ENCODE measurements around the gene FAM78B. TPM values are rescaled to one million over a fixed set of nuclear protein-coding genes. Genes with fewer than 3 reads are reported as not detected.

FAM78B gene
- total RNA-seq, 1 experiment from 2014 or later = not detected

DNA sequence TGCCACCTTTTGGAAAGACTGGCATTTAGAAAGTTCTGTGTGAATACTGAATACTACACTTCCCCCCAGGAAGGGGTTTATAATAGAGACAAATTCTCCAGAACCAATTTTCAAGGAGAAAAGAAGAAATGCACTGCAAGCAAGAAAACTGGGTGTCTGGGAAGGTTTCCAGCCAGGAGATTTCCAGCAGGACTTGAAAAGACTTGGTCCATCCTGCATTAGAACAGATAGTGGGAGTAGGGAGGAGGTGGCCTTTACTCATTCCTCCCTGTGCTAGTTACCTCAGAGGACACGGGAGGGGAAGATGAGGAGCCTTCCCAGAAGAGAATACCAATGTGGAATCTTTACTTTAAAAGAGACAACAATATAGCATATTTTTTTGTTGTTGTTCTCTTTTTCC is 52.4 kb downstream of the FAM78B start:
- Histone ChIP-seq H3K4me1 (no peaks in the 10 kb centered on the region), H3K9me3 (no peaks in the 10 kb centered on the region), H3K27me3 (replicated peaks; ENCODE audit: control insufficient read depth, insufficient read depth, low read length) (no peaks in the 10 kb centered on the region; the same call in 1 of the 2 replicates), H3K4me3 (ENCODE audit: low read depth, low read length) (no peak overlapping the region), H3K36me3 (ENCODE audit: control insufficient read depth, insufficient read depth, low read length) (no peaks in the 10 kb centered on the region)
- BruUV-seq (replicated peaks) = no TSS peak
- TF ChIP-seq, protein P1, sequence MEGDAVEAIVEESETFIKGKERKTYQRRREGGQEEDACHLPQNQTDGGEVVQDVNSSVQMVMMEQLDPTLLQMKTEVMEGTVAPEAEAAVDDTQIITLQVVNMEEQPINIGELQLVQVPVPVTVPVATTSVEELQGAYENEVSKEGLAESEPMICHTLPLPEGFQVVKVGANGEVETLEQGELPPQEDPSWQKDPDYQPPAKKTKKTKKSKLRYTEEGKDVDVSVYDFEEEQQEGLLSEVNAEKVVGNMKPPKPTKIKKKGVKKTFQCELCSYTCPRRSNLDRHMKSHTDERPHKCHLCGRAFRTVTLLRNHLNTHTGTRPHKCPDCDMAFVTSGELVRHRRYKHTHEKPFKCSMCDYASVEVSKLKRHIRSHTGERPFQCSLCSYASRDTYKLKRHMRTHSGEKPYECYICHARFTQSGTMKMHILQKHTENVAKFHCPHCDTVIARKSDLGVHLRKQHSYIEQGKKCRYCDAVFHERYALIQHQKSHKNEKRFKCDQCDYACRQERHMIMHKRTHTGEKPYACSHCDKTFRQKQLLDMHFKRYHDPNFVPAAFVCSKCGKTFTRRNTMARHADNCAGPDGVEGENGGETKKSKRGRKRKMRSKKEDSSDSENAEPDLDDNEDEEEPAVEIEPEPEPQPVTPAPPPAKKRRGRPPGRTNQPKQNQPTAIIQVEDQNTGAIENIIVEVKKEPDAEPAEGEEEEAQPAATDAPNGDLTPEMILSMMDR (IDR thresholded peaks at IDR 0.05; ENCODE audit: insufficient read depth in 1 of 2, low read depth in 1 of 2, low read length in 1 of 2, severe bottlenecking in 1 of 2, unreplicated experiment in 1 of 2) = no peak
- intact Hi-C loops (cut with micrococcal nuclease; ENCODE audit: unreplicated experiment) = no loop called here
- Mint-ChIP-seq H3K4me3 (ENCODE audit: unreplicated experiment) (no peak overlapping the region), H3K27me3 (ENCODE audit: insufficient read depth, unreplicated experiment) (peaks cover 16% of the 10 kb centered on the region), H3K36me3 (ENCODE audit: insufficient read depth, unreplicated experiment) (peaks cover 6% of the 10 kb centered on the region), H3K4me1 (ENCODE audit: low read depth, unreplicated experiment) (no peaks in the 10 kb centered on the region), H3K27ac (ENCODE audit: unreplicated experiment) (no peak overlapping the region), H3K9me3 (ENCODE audit: unreplicated experiment) (no peaks in the 10 kb centered on the region)
- ChIA-PET POLR2A (no interaction called here), CTCF (no interaction called here)
- DNase-seq = no peak

DNA sequence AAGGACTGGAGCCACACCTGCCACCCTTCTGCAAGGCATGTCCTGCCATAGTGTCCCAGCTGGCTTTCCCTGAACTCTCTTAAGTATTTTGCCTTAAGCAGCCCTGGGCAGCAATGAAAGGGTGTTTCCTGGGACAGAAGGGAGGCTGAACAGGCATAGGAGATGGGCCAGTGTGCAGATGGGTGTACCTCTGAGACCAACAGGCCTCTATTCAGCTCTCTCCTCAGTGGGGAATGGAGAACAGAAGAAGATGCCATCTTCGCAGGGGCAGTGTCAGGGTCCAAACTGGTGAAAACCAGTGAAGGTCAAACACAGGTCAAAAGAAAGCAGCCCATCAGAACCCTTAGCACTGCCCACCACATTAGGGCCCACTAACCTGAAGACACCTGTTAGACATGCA is 53.2 kb downstream of the FAM78B start:
- H3K27me3 Mint-ChIP-seq (ENCODE audit: insufficient read depth, unreplicated experiment) = peaks cover 8% of the 10 kb centered on the region
- no peak for DNase-seq
- TF ChIP-seq, protein P1 (IDR thresholded peaks at IDR 0.05; ENCODE audit: insufficient read depth in 1 of 2, low read depth in 1 of 2, low read length in 1 of 2, severe bottlenecking in 1 of 2, unreplicated experiment in 1 of 2) = no peak
- intact Hi-C loops (cut with micrococcal nuclease; ENCODE audit: unreplicated experiment) = no loop called here
- no peaks in the 10 kb centered on the region for H3K4me1 Mint-ChIP-seq (ENCODE audit: low read depth, unreplicated experiment)
- Histone ChIP-seq H3K27me3 (replicated peaks; ENCODE audit: control insufficient read depth, insufficient read depth, low read length) (no peaks in the 10 kb centered on the region; the same call in 1 of the 2 replicates), H3K9me3 (no peaks in the 10 kb centered on the region), H3K4me3 (ENCODE audit: low read depth, low read length) (no peak overlapping the region), H3K36me3 (ENCODE audit: control insufficient read depth, insufficient read depth, low read length) (no peaks in the 10 kb centered on the region), H3K4me1 (no peaks in the 10 kb centered on the region)
- no TSS peak for BruUV-seq (replicated peaks)
- POLR2A ChIA-PET = no interaction called here
- no peak overlapping the region for H3K27ac Mint-ChIP-seq (ENCODE audit: unreplicated experiment)
- no peak overlapping the region for H3K4me3 Mint-ChIP-seq (ENCODE audit: unreplicated experiment)
- CTCF ChIA-PET = no interaction called here
- no peaks in the 10 kb centered on the region for H3K9me3 Mint-ChIP-seq (ENCODE audit: unreplicated experiment)
- H3K36me3 Mint-ChIP-seq (ENCODE audit: insufficient read depth, unreplicated experiment) = peaks cover 6% of the 10 kb centered on the region

DNA sequence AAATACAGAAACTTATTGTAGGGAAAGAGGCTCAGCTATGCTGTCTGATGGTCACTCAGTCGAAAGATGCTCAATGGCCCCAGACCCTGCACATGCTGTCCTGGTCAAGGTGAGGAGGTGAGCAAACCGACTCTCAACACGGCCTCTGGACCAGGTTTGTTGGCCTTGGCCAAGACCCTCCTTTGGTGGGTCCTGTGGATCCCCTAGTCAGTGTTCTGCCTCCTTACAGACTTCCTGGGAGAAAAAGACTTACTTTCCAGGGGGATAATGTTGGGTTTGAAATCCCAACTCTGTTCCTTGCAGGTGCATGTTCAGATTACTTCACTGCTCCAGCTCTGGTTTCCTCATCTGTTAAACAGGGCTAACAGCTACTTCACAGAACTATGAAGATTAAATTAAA is 53.8 kb downstream of the FAM78B start:
- Mint-ChIP-seq H3K9me3 (ENCODE audit: unreplicated experiment) (no peaks in the 10 kb centered on the region), H3K27ac (ENCODE audit: unreplicated experiment) (no peak overlapping the region), H3K4me1 (ENCODE audit: low read depth, unreplicated experiment) (no peaks in the 10 kb centered on the region), H3K27me3 (ENCODE audit: insufficient read depth, unreplicated experiment) (peaks cover 8% of the 10 kb centered on the region), H3K4me3 (ENCODE audit: unreplicated experiment) (no peak overlapping the region), H3K36me3 (ENCODE audit: insufficient read depth, unreplicated experiment) (peaks cover 6% of the 10 kb centered on the region)
- Histone ChIP-seq H3K4me1 (no peaks in the 10 kb centered on the region), H3K27me3 (replicated peaks; ENCODE audit: control insufficient read depth, insufficient read depth, low read length) (no peaks in the 10 kb centered on the region; the same call in 1 of the 2 replicates), H3K36me3 (ENCODE audit: control insufficient read depth, insufficient read depth, low read length) (no peaks in the 10 kb centered on the region), H3K4me3 (ENCODE audit: low read depth, low read length) (no peak overlapping the region), H3K9me3 (no peaks in the 10 kb centered on the region)
- CTCF ChIA-PET = no interaction called here
- POLR2A ChIA-PET = no interaction called here
- TF ChIP-seq, protein P1 (IDR thresholded peaks at IDR 0.05; ENCODE audit: insufficient read depth in 1 of 2, low read depth in 1 of 2, low read length in 1 of 2, severe bottlenecking in 1 of 2, unreplicated experiment in 1 of 2) = no peak
- intact Hi-C loops (cut with micrococcal nuclease; ENCODE audit: unreplicated experiment) = no loop called here
- no TSS peak for BruUV-seq (replicated peaks)
- DNase-seq = no peak
